Heart left ventricle (tissue), 13 donors: ENCODE data around the gene PLXNB3.

Experiments used
- POLR2A ChIP-seq, 2 donors: fragments of 450-650 bp; IDR thresholded peaks; one replicate each; pipeline ENCODE4 v1.6.1; 2017; ENCODE audit warnings: antibody characterized with exemption in 2 of 2, mild to moderate bottlenecking in 2 of 2, moderate library complexity in 2 of 2
- TF ChIP-seq, protein P1 (sequence below), 12 donors: fragments of 200-600 bp; sonication (generic) in 4 of 12; IDR thresholded peaks; one replicate each; pipeline versions ENCODE4 v1.5.0 to v1.8.0; 2018 to 2022; ENCODE audit warnings: antibody characterized with exemption in 12 of 12, mild to moderate bottlenecking in 5 of 12
- donor health status: ischemic (EF 13 %, LVEDD 7.1; RV severe dilation, severe dysfunction).
- donor health status: DM: no; HTN: yes; CAD: no.
- donor health status: DM: no; HTN: no; CAD: no.
- donor health status: ischemic (EF 25% LVEDD 6.9; RV normal size, moderate dysfunction).
- donor health status: ischemic (EF 25% LVEDD 5.7; RV mildly dilated, moderate dysfunction).
- donor health status: ischemic (EF 35%, LVEDD 5.7; RV mildly dilated, moderate dysfunction).
- donor health status: nonischemic (EF 11% LVEDD 7.7; RV severe dilation, severe dysfunction).
- donor health status: DM: yes; HTN: yes; CAD: no.
- donor health status: PGD.
- donor health status: ischemic (EF 29% LVEDD 5.4; RV normal size, mild dysfunction).
- donor health status: nonischemic (EF 23%, LVEDD 6.1; RV moderate dilation, normal function).

DNA sequence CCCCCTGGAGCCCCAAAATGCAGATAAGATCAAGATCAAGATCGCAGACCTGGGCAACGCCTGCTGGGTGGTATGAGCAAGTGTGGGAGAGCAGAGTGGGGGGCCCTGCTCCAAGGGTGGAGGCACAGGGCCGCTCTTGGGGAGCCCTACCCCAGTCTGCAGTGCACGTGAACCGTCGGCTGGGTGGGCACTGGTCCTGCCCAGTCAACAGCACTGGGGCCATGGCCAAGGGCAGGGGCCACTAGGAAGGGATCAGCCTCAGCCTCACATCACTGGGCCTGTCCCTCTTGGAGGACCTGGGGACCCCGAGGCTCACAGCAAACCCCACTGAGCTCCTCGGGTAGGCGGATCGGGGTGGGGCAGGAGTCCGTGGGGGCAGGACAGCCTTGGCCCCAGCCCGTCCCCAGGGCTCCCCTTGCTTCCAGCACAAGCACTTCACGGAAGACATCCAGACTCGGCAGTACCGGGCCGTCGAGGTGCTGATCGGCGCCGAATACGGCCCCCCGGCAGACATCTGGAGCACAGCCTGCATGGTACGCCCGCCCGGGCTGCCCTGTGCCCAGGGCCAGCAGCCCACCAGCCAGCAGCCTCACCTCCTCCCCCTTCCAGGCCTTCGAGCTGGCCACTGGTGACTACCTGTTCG lies 20.4 kb downstream of the PLXNB3 start:
- no peak for TF ChIP-seq POLR2A (IDR thresholded peaks at IDR 0.05)
- TF ChIP-seq, protein P1, sequence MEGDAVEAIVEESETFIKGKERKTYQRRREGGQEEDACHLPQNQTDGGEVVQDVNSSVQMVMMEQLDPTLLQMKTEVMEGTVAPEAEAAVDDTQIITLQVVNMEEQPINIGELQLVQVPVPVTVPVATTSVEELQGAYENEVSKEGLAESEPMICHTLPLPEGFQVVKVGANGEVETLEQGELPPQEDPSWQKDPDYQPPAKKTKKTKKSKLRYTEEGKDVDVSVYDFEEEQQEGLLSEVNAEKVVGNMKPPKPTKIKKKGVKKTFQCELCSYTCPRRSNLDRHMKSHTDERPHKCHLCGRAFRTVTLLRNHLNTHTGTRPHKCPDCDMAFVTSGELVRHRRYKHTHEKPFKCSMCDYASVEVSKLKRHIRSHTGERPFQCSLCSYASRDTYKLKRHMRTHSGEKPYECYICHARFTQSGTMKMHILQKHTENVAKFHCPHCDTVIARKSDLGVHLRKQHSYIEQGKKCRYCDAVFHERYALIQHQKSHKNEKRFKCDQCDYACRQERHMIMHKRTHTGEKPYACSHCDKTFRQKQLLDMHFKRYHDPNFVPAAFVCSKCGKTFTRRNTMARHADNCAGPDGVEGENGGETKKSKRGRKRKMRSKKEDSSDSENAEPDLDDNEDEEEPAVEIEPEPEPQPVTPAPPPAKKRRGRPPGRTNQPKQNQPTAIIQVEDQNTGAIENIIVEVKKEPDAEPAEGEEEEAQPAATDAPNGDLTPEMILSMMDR (IDR thresholded peaks at IDR 0.05): no peak
